Liver (tissue), 3 donors: Measurements from ENCODE around the gene BCHE.

Experiments used
- ATF3 ChIP-seq: IDR thresholded peaks from 2 replicates; pipeline ENCODE4 v1.6.1; 2016; ENCODE audit warnings: antibody characterized with exemption
- CTCF ChIP-seq: fragments of 150-350 bp; IDR thresholded peaks from 2 replicates; pipeline ENCODE4 v1.5.1; 2017; ENCODE audit warnings: improper control_type of control experiment, low read depth, low read length; ENCODE audit not compliant: missing input control
- EGR1 ChIP-seq, 2 donors: IDR thresholded peaks; 2 replicates each; pipeline ENCODE4 v1.6.1; 2016 to 2018; ENCODE audit warnings: antibody characterized with exemption in 2 of 2, low read depth in 2 of 2
- GABPA ChIP-seq, 2 donors: IDR thresholded peaks in 1 of 2; conservative IDR thresholded peaks in 1 of 2; 2 replicates each; pipeline ENCODE4 v1.6.1; 2016; ENCODE audit warnings: antibody characterized with exemption in 2 of 2, mild to moderate bottlenecking in 1 of 2, moderate library complexity in 1 of 2
- JUND ChIP-seq, 2 donors: IDR thresholded peaks; 2 replicates each; pipeline ENCODE4 v1.6.1; 2016; ENCODE audit warnings: antibody characterized with exemption in 2 of 2
- MAX ChIP-seq: IDR thresholded peaks from 2 replicates; pipeline ENCODE4 v1.6.1; 2016; ENCODE audit warnings: antibody characterized with exemption
- RAD21 ChIP-seq, 2 donors: IDR thresholded peaks; 2 replicates each; pipeline ENCODE4 v1.6.1; 2016; ENCODE audit warnings: antibody characterized with exemption in 2 of 2, mild to moderate bottlenecking in 2 of 2
- REST ChIP-seq: IDR thresholded peaks from 2 replicates; pipeline ENCODE4 v1.6.1; 2016; ENCODE audit warnings: antibody characterized with exemption, mild to moderate bottlenecking
- RXRA ChIP-seq, 2 donors: IDR thresholded peaks; 2 replicates each; pipeline ENCODE4 v1.6.1; 2017 to 2018; ENCODE audit warnings: antibody characterized with exemption in 2 of 2, mild to moderate bottlenecking in 1 of 2
- SP1 ChIP-seq: IDR thresholded peaks from 2 replicates; pipeline ENCODE4 v1.6.1; 2018; ENCODE audit warnings: antibody characterized with exemption, mild to moderate bottlenecking
- YY1 ChIP-seq: IDR thresholded peaks from 2 replicates; pipeline ENCODE4 v1.6.1; 2016; ENCODE audit warnings: antibody characterized with exemption, mild to moderate bottlenecking
- donor health status: healthy.
- donor health status: healthy.

- TF ChIP-seq CTCF (no peak), GABPA (IDR thresholded peaks at IDR 0.05 in 1 of 2, conservative IDR thresholded peaks at IDR 0.05 in 1 of 2) (no peak), MAX (no peak), JUND (IDR thresholded peaks at IDR 0.05) (no peak), RAD21 (IDR thresholded peaks at IDR 0.05) (no peak), SP1 (no peak), RXRA (IDR thresholded peaks at IDR 0.05) (no peak), REST (no peak), ATF3 (no peak), YY1 (no peak), EGR1 (IDR thresholded peaks at IDR 0.05; ENCODE audit: low read depth in 2 of 2) (no peak)
Observed at GRCh38 chr3:165729756-165730155, 107.5 kb downstream of the BCHE start.
